HCT116 (cell line): ENCODE data around the gene SNAPC4.

Source experiments
- CTCF ChIP-seq, 3 experiments: fragments of 200-600 bp in 1 of 3; sonication (generic) in 1 of 3; IDR thresholded peaks in 2 of 3; conservative IDR thresholded peaks in 1 of 3; 2 replicates each; pipeline ENCODE4 v1.5.1; 2012 to 2017; ENCODE audit warnings: low read depth in 2 of 3, low read length in 2 of 3, antibody characterized with exemption in 1 of 3, borderline replicate concordance in 1 of 3, control low read depth in 1 of 3, mild to moderate bottlenecking in 1 of 3, mixed read lengths in 1 of 3, mixed run types in 1 of 3, moderate library complexity in 1 of 3; ENCODE audit not compliant: insufficient read depth in 1 of 3
- EZH2 ChIP-seq: fragments of 200-600 bp; sonication (generic); IDR thresholded peaks from 2 replicates; pipeline ENCODE4 v1.6.1; 2017; ENCODE audit warnings: antibody characterized with exemption, mixed run types
- EZH2phosphoT487 ChIP-seq: fragments of 200-600 bp; IDR thresholded peaks from 2 replicates; pipeline ENCODE4 v1.6.1; 2018; ENCODE audit warnings: antibody characterized with exemption, borderline replicate concordance
- MAX ChIP-seq: IDR thresholded peaks from 2 replicates; pipeline ENCODE4 v1.6.1; 2012
- POLR2A ChIP-seq: IDR thresholded peaks from 2 replicates; pipeline ENCODE4 v1.7.0; 2011; ENCODE audit warnings: borderline replicate concordance; ENCODE audit not compliant: insufficient read depth, insufficient read length; ENCODE audit errors: extremely low read depth
- POLR2AphosphoS5 ChIP-seq: IDR thresholded peaks from 2 replicates; pipeline ENCODE4 v1.6.1; 2011; ENCODE audit warnings: mild to moderate bottlenecking, low read depth, low read length, moderate library complexity
- REST ChIP-seq: IDR thresholded peaks from 2 replicates; pipeline ENCODE4 v1.6.1; 2012; ENCODE audit warnings: low read depth
- YY1 ChIP-seq: IDR thresholded peaks from 2 replicates; pipeline ENCODE4 v1.6.1; 2011; ENCODE audit warnings: low read length, low read depth, moderate library complexity, mild to moderate bottlenecking; ENCODE audit not compliant: insufficient replicate concordance; ENCODE audit errors: extremely low read depth
- ZNF274 ChIP-seq: fragments of 200-500 bp; sonication (Bioruptor generic); IDR thresholded peaks from 2 replicates; pipeline ENCODE4 v1.6.1; 2014; ENCODE audit warnings: mild to moderate bottlenecking, low read depth, low read length, inconsistent platforms

GRCh38 chr9:136353757-136354488 is 46.0 kb downstream of the SNAPC4 start:
- TF ChIP-seq CTCF (IDR thresholded peaks at IDR 0.05 in 2 of 3, conservative IDR thresholded peaks at IDR 0.05 in 1 of 3; ENCODE audit: borderline replicate concordance in 1 of 3, insufficient read depth in 1 of 3, low read depth in 2 of 3, low read length in 2 of 3) = no peak
- TF ChIP-seq YY1 = no peak
- no peak for TF ChIP-seq EZH2phosphoT487
- TF ChIP-seq POLR2A = no peak
- TF ChIP-seq REST = no peak
- no peak for TF ChIP-seq POLR2AphosphoS5
- TF ChIP-seq EZH2 = no peak
- TF ChIP-seq MAX = no peak
- no peak for TF ChIP-seq ZNF274
